ENCODE results near the gene MGA.

- TF ChIP-seq, protein P1, sequence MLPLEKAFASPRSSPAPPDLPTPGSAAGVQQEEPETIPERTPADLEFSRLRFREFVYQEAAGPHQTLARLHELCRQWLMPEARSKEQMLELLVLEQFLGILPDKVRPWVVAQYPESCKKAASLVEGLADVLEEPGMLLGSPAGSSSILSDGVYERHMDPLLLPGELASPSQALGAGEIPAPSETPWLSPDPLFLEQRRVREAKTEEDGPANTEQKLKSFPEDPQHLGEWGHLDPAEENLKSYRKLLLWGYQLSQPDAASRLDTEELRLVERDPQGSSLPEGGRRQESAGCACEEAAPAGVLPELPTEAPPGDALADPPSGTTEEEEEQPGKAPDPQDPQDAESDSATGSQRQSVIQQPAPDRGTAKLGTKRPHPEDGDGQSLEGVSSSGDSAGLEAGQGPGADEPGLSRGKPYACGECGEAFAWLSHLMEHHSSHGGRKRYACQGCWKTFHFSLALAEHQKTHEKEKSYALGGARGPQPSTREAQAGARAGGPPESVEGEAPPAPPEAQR (CRISPR knock-in tag; IDR thresholded peaks at IDR 0.05) = no peak
- TF ChIP-seq JUN (CRISPR knock-in tag; IDR thresholded peaks at IDR 0.05) (no peak), FOXP1 (CRISPR knock-in tag; IDR thresholded peaks at IDR 0.05; ENCODE audit: borderline replicate concordance) (no peak), SMAD3 (CRISPR knock-in tag; IDR thresholded peaks at IDR 0.05; ENCODE audit: borderline replicate concordance) (no peak), ZNF263 (CRISPR knock-in tag; IDR thresholded peaks at IDR 0.05; ENCODE audit: low read depth) (no peak), TP53 (CRISPR knock-in tag; IDR thresholded peaks at IDR 0.05) (no peak), CBFB (CRISPR knock-in tag; IDR thresholded peaks at IDR 0.05; ENCODE audit: low read depth) (no peak)
- TF ChIP-seq, protein P2, sequence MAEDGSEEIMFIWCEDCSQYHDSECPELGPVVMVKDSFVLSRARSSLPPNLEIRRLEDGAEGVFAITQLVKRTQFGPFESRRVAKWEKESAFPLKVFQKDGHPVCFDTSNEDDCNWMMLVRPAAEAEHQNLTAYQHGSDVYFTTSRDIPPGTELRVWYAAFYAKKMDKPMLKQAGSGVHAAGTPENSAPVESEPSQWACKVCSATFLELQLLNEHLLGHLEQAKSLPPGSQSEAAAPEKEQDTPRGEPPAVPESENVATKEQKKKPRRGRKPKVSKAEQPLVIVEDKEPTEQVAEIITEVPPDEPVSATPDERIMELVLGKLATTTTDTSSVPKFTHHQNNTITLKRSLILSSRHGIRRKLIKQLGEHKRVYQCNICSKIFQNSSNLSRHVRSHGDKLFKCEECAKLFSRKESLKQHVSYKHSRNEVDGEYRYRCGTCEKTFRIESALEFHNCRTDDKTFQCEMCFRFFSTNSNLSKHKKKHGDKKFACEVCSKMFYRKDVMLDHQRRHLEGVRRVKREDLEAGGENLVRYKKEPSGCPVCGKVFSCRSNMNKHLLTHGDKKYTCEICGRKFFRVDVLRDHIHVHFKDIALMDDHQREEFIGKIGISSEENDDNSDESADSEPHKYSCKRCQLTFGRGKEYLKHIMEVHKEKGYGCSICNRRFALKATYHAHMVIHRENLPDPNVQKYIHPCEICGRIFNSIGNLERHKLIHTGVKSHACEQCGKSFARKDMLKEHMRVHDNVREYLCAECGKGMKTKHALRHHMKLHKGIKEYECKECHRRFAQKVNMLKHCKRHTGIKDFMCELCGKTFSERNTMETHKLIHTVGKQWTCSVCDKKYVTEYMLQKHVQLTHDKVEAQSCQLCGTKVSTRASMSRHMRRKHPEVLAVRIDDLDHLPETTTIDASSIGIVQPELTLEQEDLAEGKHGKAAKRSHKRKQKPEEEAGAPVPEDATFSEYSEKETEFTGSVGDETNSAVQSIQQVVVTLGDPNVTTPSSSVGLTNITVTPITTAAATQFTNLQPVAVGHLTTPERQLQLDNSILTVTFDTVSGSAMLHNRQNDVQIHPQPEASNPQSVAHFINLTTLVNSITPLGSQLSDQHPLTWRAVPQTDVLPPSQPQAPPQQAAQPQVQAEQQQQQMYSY (CRISPR knock-in tag; IDR thresholded peaks at IDR 0.05) = no peak
Measured at GRCh38 chr15:41713047-41713446, 52.8 kb downstream of the MGA start.

Measured in WTC11 (cell line).